ENCODE measurements around the gene ZCCHC24. TPM values are rescaled to one million over a fixed set of nuclear protein-coding genes. Genes with fewer than 3 reads are reported as not detected.

The ZCCHC24 gene
- total RNA-seq, 1 experiment from 2014 or later = 3.8 TPM

- no peaks in the 10 kb centered on the region for H3K79me2 ChIP-seq (ENCODE audit: insufficient read depth, low read length)
- H3K9ac ChIP-seq (ENCODE audit: extremely low read depth, insufficient read length, low read length) = no peak overlapping the region
- H3K23me2 ChIP-seq (ENCODE audit: insufficient read length, low read depth, low read length, poor library complexity, severe bottlenecking) = no peaks in the 10 kb centered on the region
- H4K8ac ChIP-seq (replicated peaks; ENCODE audit: insufficient read length, low read depth, low read length) = no peak overlapping the region
- H4K91ac ChIP-seq (ENCODE audit: insufficient read length, low read depth, low read length) = no peak overlapping the region
- no peak overlapping the region for H3K14ac ChIP-seq (ENCODE audit: insufficient read depth, low read length)
- Mint-ChIP-seq H3K4me3 (no peak overlapping the region), H3K27ac (no peak overlapping the region), H3K27me3 (ENCODE audit: low read depth) (peaks cover 27% of the 10 kb centered on the region), H3K36me3 (ENCODE audit: insufficient read depth in 1 of 3, low read depth in 3 of 3) (no peaks in the 10 kb centered on the region), H3K9me3 (peaks cover 8 to 12% of the 10 kb centered on the region in 2 experiments; a peak in 4 of 5 replicates), H3K4me1 (no peaks in the 10 kb centered on the region)
- no peak overlapping the region for H3K4me2 ChIP-seq (ENCODE audit: insufficient read depth, insufficient read length, low read length)
- H3K18ac ChIP-seq (ENCODE audit: insufficient read length, low read depth, low read length) = no peak overlapping the region
- no peaks in the 10 kb centered on the region for H3K9me3 ChIP-seq (ENCODE audit: control insufficient read depth, low read depth, low read length)
- TF ChIP-seq, protein P1, sequence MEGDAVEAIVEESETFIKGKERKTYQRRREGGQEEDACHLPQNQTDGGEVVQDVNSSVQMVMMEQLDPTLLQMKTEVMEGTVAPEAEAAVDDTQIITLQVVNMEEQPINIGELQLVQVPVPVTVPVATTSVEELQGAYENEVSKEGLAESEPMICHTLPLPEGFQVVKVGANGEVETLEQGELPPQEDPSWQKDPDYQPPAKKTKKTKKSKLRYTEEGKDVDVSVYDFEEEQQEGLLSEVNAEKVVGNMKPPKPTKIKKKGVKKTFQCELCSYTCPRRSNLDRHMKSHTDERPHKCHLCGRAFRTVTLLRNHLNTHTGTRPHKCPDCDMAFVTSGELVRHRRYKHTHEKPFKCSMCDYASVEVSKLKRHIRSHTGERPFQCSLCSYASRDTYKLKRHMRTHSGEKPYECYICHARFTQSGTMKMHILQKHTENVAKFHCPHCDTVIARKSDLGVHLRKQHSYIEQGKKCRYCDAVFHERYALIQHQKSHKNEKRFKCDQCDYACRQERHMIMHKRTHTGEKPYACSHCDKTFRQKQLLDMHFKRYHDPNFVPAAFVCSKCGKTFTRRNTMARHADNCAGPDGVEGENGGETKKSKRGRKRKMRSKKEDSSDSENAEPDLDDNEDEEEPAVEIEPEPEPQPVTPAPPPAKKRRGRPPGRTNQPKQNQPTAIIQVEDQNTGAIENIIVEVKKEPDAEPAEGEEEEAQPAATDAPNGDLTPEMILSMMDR (conservative IDR thresholded peaks at IDR 0.05) = no peak
- H3K4ac ChIP-seq (ENCODE audit: low read depth, low read length) = no peak overlapping the region
- DNase-seq = no peak
- H2BK12ac ChIP-seq (ENCODE audit: insufficient read length, low read depth, low read length) = no peak overlapping the region
- H3K79me1 ChIP-seq (ENCODE audit: insufficient read depth, low read depth, low read length, poor library complexity, severe bottlenecking) = no peaks in the 10 kb centered on the region
- no peak overlapping the region for H2AFZ ChIP-seq (ENCODE audit: low read length)
- H4K5ac ChIP-seq (ENCODE audit: insufficient read length, low read depth, low read length) = no peak overlapping the region
- no peak overlapping the region for H2AK5ac ChIP-seq (ENCODE audit: insufficient read length, low read length)
- no peak overlapping the region for H2BK120ac ChIP-seq (ENCODE audit: low read depth, low read length, poor library complexity, severe bottlenecking)
- no peak overlapping the region for H2BK5ac ChIP-seq (ENCODE audit: insufficient read length, low read length)
- no CpG with 5 or more reads among the region's 6 CpGs for WGBS (ENCODE audit: extremely low coverage, insufficient read length, low lambda C conversion rate)
- no peak overlapping the region for H3K27ac ChIP-seq (ENCODE audit: insufficient read length, low read depth, low read length)
- H3T11ph ChIP-seq (ENCODE audit: low read length) = no peak overlapping the region
- H2BK15ac ChIP-seq (ENCODE audit: low read depth, low read length) = no peak overlapping the region
- no peaks in the 10 kb centered on the region for H3K4me1 ChIP-seq (ENCODE audit: insufficient read depth, low read length)
- no peak overlapping the region for H3K23ac ChIP-seq (ENCODE audit: insufficient read length, low read depth, low read length)
- no peak overlapping the region for H2BK20ac ChIP-seq (ENCODE audit: low read depth, low read length, poor library complexity, severe bottlenecking)
- no peaks in the 10 kb centered on the region for H4K20me1 ChIP-seq (ENCODE audit: control insufficient read depth, insufficient read depth, insufficient read length)
- no peak overlapping the region for H3K56ac ChIP-seq (ENCODE audit: insufficient read length, low read depth, low read length)
- no peaks in the 10 kb centered on the region for H3K27me3 ChIP-seq (ENCODE audit: insufficient read depth, low read length)
Observed at GRCh38 chr10:79367426-79368189, 77.8 kb downstream of the ZCCHC24 start.
